ENCODE measurements around the gene DCBLD2. TPM values are rescaled to one million over a fixed set of nuclear protein-coding genes. Genes with fewer than 3 reads are reported as not detected.

The DCBLD2 gene
- total RNA-seq, 1 experiment from 2014 or later: 178 TPM

DNA sequence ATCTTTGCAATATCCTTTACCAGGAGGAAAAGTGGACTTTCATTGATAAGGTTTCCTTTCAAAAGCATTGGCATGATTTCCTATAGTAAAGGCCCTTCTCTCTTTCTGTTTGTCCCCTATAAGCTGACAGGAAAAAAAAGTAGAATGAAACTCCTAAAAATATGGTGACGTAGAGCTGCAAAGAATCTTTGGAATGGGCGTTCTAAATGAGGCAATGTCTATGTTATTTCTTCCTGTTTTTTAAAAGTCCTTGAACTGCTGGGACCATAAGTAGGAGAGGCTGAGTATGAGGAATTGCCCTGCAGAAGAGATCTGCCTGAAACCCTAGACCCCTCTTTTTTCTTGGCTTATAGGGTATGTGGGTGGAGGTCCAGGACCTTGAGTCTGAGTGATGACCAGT is 121.2 kb downstream of the DCBLD2 start:
- CTCF ChIA-PET: interaction anchor here (1.4 kb wide), 1 partner anchor 178 kb away, joined by 3 read pairs; no protein-coding TSS in a partner anchor
- no peak overlapping the region for H3K4me3 Mint-ChIP-seq (ENCODE audit: low read depth, unreplicated experiment)
- no peaks in the 10 kb centered on the region for H3K9me3 Mint-ChIP-seq (ENCODE audit: low read depth, unreplicated experiment)
- BruUV-seq (replicated peaks): no TSS peak
- H3K36me3 Mint-ChIP-seq (ENCODE audit: insufficient read depth, unreplicated experiment): no peaks in the 10 kb centered on the region
- no peak overlapping the region for H3K27ac Mint-ChIP-seq (ENCODE audit: unreplicated experiment)
- H3K4me1 Mint-ChIP-seq (ENCODE audit: low read depth, unreplicated experiment): peaks cover 40% of the 10 kb centered on the region
- no peaks in the 10 kb centered on the region for H3K27me3 Mint-ChIP-seq (ENCODE audit: unreplicated experiment)
- DNase-seq: no peak
- TF ChIP-seq, protein P1, sequence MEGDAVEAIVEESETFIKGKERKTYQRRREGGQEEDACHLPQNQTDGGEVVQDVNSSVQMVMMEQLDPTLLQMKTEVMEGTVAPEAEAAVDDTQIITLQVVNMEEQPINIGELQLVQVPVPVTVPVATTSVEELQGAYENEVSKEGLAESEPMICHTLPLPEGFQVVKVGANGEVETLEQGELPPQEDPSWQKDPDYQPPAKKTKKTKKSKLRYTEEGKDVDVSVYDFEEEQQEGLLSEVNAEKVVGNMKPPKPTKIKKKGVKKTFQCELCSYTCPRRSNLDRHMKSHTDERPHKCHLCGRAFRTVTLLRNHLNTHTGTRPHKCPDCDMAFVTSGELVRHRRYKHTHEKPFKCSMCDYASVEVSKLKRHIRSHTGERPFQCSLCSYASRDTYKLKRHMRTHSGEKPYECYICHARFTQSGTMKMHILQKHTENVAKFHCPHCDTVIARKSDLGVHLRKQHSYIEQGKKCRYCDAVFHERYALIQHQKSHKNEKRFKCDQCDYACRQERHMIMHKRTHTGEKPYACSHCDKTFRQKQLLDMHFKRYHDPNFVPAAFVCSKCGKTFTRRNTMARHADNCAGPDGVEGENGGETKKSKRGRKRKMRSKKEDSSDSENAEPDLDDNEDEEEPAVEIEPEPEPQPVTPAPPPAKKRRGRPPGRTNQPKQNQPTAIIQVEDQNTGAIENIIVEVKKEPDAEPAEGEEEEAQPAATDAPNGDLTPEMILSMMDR (IDR thresholded peaks at IDR 0.05; ENCODE audit: unreplicated experiment): no peak
- intact Hi-C loops (cut with micrococcal nuclease; ENCODE audit: unreplicated experiment): no loop called here

DNA sequence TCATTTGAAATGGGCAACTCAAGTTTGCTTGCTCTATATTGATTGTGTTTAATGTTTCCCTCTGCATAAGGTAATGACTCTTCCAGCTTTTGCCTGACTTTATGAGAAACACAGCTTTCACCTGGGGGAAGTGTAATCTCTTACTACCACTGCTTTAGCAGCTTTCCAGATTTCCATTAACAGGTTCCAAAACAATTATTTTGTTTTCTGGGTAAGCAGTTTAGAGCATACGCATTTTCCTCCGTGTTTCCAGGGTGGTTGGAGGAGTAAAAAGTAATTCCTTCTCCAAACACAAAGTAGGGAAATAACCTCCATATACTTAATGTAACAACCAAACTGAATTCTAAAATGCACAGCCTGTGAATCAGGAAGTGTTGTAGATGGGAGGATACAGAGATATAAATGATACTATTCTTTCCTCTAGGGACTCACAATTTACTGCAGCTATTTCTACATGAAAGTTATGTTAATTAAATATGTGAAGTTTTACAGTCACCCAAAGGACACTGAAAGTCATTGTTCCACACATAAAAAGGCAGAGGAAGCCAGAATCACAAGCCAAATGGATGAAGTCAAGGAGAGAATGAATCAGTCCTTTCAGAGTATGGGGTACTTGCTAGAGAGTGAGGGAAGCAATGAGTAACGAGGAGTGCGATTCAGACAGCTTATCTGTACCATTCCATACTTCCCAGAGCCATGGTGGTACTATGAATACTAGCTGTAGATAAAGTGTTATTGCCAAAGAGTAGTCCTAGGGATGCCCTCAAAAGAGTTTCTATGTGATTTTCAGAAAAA is 121.8 kb downstream of the DCBLD2 start:
- intact Hi-C loops (cut with micrococcal nuclease; ENCODE audit: unreplicated experiment): loop anchor here (5.0 kb wide), 1 partner anchor 37 kb away; no protein-coding TSS in a partner anchor
- CTCF ChIA-PET: interaction anchor here (1.4 kb wide), 1 partner anchor 177 kb away, joined by 3 read pairs; no protein-coding TSS in a partner anchor
- Mint-ChIP-seq H3K27me3 (ENCODE audit: unreplicated experiment) (no peaks in the 10 kb centered on the region), H3K4me1 (ENCODE audit: low read depth, unreplicated experiment) (peaks cover 36% of the 10 kb centered on the region), H3K4me3 (ENCODE audit: low read depth, unreplicated experiment) (no peak overlapping the region), H3K36me3 (ENCODE audit: insufficient read depth, unreplicated experiment) (no peaks in the 10 kb centered on the region), H3K9me3 (ENCODE audit: low read depth, unreplicated experiment) (no peaks in the 10 kb centered on the region), H3K27ac (ENCODE audit: unreplicated experiment) (no peak overlapping the region)
- DNase-seq: no peak
- no TSS peak for BruUV-seq (replicated peaks)
- TF ChIP-seq, protein P1 (IDR thresholded peaks at IDR 0.05; ENCODE audit: unreplicated experiment): no peak

DNA sequence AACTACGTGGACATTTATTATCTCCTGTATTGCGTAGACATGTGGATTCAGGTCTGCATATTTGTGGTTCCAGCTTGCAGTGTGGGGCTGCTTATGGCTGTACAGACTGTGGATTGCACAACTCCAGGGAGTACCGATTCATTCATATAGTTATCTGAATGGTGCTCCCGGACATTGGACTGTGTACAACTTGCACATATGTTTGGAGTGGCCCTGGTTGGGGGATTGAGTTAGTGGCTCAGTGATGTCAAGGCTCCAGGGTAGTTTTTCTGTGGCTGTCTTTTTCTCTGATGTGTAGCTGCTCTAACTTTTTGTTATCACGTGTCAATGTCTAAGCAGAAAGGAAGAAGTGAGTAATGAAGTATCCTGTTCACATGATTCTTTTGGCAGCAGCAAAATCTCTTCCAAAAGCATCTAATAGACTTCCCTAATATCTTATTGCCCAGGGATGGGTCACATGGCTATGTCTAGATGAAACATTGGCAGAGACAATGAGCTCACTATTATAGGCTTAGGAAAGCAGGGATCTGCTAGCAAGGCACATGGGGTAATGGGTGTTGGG is 122.6 kb downstream of the DCBLD2 start:
- H3K9me3 Mint-ChIP-seq (ENCODE audit: low read depth, unreplicated experiment): no peaks in the 10 kb centered on the region
- TF ChIP-seq, protein P1 (IDR thresholded peaks at IDR 0.05; ENCODE audit: unreplicated experiment): no peak
- H3K4me1 Mint-ChIP-seq (ENCODE audit: low read depth, unreplicated experiment): peaks cover 36% of the 10 kb centered on the region
- H3K27ac Mint-ChIP-seq (ENCODE audit: unreplicated experiment): peak overlapping the region; percentile 60
- H3K36me3 Mint-ChIP-seq (ENCODE audit: insufficient read depth, unreplicated experiment): no peaks in the 10 kb centered on the region
- no peak overlapping the region for H3K4me3 Mint-ChIP-seq (ENCODE audit: low read depth, unreplicated experiment)
- H3K27me3 Mint-ChIP-seq (ENCODE audit: unreplicated experiment): no peaks in the 10 kb centered on the region
- peak; percentile 17 for DNase-seq
- intact Hi-C loops (cut with micrococcal nuclease; ENCODE audit: unreplicated experiment): loop anchor here (5.0 kb wide), 1 partner anchor 37 kb away; no protein-coding TSS in a partner anchor
- BruUV-seq (replicated peaks): no TSS peak
- CTCF ChIA-PET: interaction anchor here (0.6 kb wide), 1 partner anchor 474 kb away, joined by 4 read pairs; no protein-coding TSS in a partner anchor

DNA sequence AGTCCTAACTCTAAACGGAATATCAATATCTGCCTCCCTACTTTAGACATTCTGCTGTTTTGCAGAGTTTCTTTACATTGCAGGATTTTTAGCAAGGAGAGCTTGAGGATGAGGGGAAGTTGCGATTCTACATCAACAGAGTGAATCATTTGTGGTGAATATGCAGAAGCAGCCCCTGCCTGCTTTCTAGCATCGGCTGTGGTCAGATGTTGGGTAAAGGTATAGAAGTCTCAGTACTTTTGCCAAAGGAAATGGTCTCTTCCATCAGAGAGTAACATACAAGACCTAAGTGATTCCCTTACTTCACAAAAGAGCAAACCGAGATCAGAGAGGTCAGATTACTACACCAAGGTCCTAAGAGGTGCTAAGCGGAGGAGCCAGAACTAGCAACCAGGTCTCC is 123.1 kb downstream of the DCBLD2 start:
- no peaks in the 10 kb centered on the region for H3K9me3 Mint-ChIP-seq (ENCODE audit: low read depth, unreplicated experiment)
- no peaks in the 10 kb centered on the region for H3K27me3 Mint-ChIP-seq (ENCODE audit: unreplicated experiment)
- peak overlapping the region; percentile 21 for H3K4me3 Mint-ChIP-seq (ENCODE audit: low read depth, unreplicated experiment)
- DNase-seq: no peak
- H3K27ac Mint-ChIP-seq (ENCODE audit: unreplicated experiment): peak overlapping the region; percentile 60
- peaks cover 36% of the 10 kb centered on the region for H3K4me1 Mint-ChIP-seq (ENCODE audit: low read depth, unreplicated experiment)
- BruUV-seq (replicated peaks): no TSS peak
- intact Hi-C loops (cut with micrococcal nuclease; ENCODE audit: unreplicated experiment): loop anchor here (5.0 kb wide), 1 partner anchor 36 kb away; no protein-coding TSS in a partner anchor
- CTCF ChIA-PET: interaction anchor here (0.6 kb wide), 1 partner anchor 473 kb away, joined by 4 read pairs; no protein-coding TSS in a partner anchor
- TF ChIP-seq, protein P1 (IDR thresholded peaks at IDR 0.05; ENCODE audit: unreplicated experiment): no peak
- no peaks in the 10 kb centered on the region for H3K36me3 Mint-ChIP-seq (ENCODE audit: insufficient read depth, unreplicated experiment)

All from Calu3 (cell line).